HG03066 (cell line): ENCODE results near the gene SCN4A.
"Not testable (repeated sequence)": the region's sequence is repeated elsewhere in the genome, so short reads cannot be mapped to it uniquely, and the experiment has no call there.

ENCODE experiments used
- ATAC-seq: cut with Tn5 transposase; IDR thresholded peaks from one replicate; pipeline ENCODE4 v1.9.1; 2021; ENCODE audit warnings: low read depth; ENCODE audit not compliant: unreplicated experiment

The SCN4A gene

GRCh38 chr17:63918789-63919305 is 53.9 kb downstream of the SCN4A start, which contains the start of gene GH1:
TSS of gene GH1 (minus strand) at chr17:63918839. CDS start at chr17:63918776, 63 bp downstream.
- ATAC-seq = not testable (repeated sequence)

DNA sequence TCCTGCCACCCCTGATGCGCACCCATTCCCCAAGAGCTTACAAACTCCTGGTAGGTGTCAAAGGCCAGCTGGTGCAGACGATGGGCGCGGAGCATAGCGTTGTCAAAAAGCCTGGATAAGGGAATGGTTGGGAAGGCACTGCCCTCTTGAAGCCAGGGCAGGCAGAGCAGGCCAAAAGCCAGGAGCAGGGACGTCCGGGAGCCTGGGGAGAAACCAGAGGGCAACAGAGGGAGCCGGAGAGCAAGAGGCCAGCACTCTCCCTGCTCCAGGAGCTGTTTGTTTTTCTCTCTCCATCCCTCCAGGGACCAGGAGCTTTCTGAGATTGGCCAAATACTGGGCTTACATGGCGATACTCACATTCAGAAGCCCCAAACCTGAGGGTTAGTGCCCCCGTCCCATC is 54.4 kb downstream of the SCN4A start:
- ATAC-seq = no peak

GRCh38 chr17:63917646-63918045 is 55.1 kb downstream of the SCN4A start:
- no peak for ATAC-seq

DNA sequence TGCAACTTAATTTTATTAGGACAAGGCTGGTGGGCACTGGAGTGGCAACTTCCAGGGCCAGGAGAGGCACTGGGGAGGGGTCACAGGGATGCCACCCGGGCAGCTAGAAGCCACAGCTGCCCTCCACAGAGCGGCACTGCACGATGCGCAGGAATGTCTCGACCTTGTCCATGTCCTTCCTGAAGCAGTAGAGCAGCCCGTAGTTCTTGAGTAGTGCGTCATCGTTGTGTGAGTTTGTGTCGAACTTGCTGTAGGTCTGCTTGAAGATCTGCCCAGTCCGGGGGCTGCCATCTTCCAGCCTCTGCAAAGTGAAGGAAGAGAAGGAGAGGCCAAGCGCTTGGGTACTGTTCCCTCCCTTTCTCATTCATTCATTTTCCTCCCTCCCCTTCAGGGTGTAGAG is 55.5 kb downstream of the SCN4A start:
- not testable (repeated sequence) for ATAC-seq

DNA sequence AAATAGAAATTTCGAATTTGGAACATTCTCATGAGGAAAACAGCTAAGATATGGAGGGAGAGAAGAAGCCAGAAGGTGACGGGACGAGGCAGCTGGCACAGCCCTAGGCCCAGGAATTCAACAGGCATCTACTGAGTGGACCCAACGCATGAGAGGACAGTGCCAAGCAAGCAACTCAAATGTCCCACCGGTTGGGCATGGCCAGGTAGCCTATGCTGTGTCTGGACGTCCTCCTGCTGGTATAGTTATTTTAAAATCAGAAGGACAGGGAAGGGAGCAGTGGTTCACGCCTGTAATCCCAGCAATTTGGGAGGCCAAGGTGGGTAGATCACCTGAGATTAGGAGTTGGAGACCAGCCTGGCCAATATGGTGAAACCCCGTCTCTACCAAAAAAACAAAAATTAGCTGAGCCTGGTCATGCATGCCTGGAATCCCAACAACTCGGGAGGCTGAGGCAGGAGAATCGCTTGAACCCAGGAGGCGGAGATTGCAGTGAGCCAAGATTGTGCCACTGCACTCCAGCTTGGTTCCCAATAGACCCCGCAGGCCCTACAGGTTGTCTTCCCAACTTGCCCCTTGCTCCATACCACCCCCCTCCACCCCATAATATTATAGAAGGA is 56.0 kb downstream of the SCN4A start:
- ATAC-seq = no peak

- not testable (repeated sequence) for ATAC-seq
These were observed 57.0 kb downstream of the SCN4A start for GRCh38 chr17:63915753-63916152.

DNA sequence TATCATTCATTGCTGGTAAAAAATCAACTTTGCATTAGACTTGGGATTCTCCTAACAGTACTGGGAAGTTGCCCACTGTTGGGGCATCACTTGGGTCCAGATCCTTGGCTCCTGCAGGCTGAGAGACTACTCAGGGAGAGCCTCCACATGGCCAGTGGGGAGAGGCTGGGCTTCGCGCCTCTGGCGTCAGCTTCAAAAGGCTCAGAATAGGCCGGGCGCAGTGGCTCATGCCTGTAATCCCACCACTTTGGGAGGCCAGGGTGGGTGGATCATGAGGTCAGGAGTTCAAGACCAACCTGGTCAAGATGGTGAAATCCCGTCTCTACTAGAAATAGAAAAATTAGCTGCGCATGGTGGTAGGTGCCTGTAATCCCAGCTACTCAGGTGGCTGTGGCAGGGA is 58.2 kb downstream of the SCN4A start:
- ATAC-seq = no peak

GRCh38 chr17:63911657-63912100 is 61.0 kb downstream of the SCN4A start:
- no peak for ATAC-seq

DNA sequence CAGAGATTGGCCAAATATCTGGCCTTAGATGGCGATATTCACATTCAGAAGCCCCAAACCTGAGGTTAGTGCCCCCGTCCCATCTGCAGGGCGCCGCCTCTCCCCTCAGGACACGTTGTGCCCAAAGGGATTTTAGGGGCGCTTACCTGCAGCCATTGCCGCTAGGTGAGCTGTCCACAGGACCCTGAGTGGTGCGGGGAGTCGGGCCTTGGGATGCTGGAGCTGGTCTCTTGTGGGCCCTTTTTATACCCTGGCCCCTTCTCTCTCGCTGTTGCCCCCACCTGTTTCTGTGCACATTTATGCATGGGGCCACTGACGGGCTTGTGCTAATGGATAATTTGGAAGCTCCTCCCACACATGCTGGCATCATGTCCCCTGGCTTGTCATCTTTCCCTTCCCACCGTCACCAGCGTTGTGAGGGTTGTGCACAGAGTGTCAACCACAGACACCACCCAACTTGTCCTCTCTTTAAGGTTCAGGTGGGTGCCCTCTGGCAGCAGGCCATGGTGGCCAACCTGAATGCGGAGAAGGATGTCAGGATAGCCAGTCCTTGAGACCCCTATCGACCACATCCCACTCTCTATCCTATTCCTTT is 61.6 kb downstream of the SCN4A start, which contains the start of gene CSHL1:
TSS of gene CSHL1 (minus strand) at position 218 of the 595 bp plus-strand sequence. CDS start at position 156, 62 bp downstream.
- ATAC-seq = no peak

GRCh38 chr17:63910096-63910495 is 62.6 kb downstream of the SCN4A start:
- no peak for ATAC-seq

DNA sequence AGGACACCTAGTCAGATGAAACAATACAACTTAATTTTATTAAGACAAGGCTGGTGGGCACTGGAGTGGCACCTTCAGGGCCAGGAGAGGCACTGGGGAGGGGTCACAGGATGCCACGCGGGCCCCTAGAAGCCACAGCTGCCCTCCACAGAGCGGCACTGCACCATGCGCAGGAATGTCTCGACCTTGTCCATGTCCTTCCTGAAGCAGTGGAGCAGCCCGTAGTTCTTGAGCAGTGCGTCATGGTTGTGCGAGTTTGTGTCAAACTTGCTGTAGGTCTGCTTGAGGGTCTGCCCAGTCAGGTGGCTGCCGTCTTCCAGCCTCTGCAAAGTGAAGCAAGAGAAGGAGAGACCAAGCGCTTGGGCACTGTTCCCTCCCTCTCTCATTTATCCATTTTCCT is 63.1 kb downstream of the SCN4A start:
- ATAC-seq = not testable (repeated sequence)

- ATAC-seq = not testable (repeated sequence)
These were observed 65.4 kb downstream of the SCN4A start for GRCh38 chr17:63907161-63907778.

DNA sequence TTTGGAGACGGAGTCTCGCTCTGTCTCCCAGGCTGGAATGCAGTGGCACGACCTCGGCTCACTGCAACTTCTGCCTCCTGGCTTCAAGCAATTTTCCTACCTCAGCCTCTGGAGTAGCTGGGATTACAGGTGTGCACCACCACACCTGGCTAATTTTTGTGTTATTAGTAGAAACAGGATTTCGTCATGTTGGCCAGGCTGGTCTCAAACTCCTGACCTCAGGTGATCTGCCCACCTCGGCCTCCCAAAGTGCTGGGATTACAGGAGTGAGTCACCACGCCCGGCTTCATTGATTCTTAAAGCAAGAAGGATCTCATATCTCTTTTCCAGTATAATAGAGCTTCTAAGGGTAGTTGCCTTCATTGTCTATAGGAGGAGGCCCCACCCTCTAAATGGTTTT is 67.9 kb downstream of the SCN4A start:
- ATAC-seq = not testable (repeated sequence)

DNA sequence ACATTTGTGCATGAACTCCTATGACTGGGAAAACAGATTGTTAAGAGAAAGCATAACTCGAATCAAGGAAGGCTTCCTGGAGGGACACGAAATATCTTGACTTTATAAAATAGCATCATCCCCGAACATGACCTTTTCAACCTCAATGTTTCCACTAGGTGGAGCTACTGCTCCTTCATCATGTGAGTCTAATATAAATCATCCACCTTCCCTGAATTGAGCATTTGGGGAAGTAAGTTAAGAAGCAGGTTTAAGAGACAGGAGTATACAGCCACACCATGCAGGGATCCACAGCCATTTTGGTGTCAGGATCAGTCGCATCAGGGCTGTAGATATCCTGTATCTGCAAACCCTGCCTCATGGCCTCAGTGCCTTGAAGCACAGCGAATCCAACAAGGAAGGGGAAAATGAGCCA is 68.9 kb downstream of the SCN4A start:
- ATAC-seq = not testable (repeated sequence)

DNA sequence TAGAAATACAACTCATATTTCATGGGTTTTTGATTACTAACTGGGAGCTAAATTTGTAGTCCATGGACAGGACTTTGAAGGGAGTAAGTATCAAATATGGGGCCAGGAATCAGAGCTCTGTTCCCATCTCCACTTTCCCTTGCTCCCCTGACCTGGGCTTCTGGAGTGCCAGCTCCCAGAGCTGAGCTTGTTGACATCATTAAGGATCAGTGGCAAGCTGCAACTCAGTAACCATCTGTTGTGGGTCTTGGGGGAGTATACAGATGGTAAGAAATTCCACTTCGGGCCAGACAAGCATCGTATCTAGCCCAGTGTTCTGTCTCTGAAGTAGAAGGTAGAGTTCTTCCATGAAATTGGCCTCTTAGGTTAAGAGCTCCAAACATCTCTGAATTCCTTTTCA is 70.7 kb downstream of the SCN4A start:
- ATAC-seq = not testable (repeated sequence)

- not testable (repeated sequence) for ATAC-seq
These were observed 73.6 kb downstream of the SCN4A start for GRCh38 chr17:63898899-63899798.

DNA sequence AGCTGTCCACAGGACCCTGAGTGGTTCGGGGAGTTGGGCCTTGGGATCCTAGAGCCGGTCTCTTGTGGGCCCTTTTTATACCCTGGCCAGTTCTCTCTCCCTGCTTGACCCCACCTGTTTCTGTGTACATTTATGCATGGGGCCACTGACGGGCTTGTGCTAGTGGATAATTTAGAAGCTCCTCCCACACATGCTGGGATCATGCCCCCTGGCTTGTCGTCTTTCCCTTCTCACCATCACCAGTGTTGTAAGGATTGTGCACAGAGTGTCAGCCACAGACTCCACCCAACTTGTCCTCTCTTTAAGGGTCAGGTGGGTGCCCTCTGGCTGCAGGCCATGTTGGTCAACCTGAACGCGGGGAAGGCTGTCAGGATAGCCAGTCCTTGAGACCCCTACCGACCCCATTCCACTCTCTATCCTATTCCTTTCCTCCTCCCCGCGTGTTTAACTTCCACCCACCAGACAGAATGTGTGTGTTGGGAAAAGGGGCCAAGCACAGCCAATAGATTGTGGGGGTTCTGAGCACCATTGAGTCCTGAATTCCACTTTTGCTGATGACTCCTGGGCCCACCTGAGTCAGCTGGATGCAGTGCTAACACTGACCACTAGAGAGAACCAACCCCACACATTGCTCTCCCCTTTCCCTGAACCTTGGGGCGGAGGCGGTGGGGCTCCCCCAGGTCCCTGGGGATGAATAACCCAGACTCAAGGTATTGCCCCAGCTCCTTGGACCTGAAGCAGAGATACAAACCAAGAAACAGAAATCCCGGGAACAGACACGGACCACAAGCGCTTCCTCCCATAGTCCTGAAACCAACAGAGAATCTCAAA is 76.0 kb downstream of the SCN4A start, which contains the start of gene CSH1:
TSS of gene CSH1 (minus strand) at position 51 of the 831 bp plus-strand sequence. CDS start 63 bp downstream, outside the sequence.
- ATAC-seq = not testable (repeated sequence)

DNA sequence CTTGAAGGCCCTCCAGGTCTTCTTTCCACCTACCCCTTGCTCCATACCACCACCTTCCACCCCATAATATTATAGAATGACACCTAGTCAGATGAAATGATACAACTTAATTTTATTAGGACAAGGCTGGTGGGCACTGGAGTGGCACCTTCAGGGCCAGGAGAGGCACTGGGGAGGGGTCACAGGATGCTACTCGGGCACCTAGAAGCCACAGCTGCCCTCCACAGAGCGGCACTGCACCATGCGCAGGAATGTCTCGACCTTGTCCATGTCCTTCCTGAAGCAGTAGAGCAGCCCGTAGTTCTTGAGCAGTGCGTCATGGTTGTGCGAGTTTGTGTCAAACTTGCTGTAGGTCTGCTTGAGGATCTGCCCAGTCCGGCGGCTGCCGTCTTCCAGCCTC is 77.9 kb downstream of the SCN4A start:
- not testable (repeated sequence) for ATAC-seq

DNA sequence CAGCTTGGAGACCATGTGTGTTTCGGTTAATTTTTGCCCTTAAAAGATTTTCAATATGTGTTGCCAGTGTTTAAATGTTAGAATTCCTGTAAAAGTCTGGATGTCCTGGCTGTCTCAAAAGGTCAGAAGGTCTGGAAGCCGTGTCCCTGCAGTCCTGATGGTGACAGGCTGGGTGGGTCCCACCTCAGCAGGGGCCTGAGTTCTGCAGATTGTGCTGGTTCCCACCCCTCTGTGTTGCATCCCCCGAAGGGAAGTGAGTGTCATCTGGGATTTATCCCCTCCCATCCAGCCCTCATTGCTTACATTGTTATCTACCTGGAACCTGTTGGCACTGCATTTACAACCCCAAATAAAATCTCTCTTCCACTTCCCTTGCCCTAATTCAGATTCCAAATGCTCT is 78.7 kb downstream of the SCN4A start:
- not testable (repeated sequence) for ATAC-seq
